GM18498 (cell line): ENCODE measurements around the gene ZNF628.

Source experiments
- ATAC-seq: cut with Tn5 transposase; IDR thresholded peaks from one replicate; pipeline ENCODE4 v1.9.1; 2021; ENCODE audit warnings: mild to moderate bottlenecking, moderate library complexity; ENCODE audit not compliant: unreplicated experiment

The ZNF628 gene

DNA sequence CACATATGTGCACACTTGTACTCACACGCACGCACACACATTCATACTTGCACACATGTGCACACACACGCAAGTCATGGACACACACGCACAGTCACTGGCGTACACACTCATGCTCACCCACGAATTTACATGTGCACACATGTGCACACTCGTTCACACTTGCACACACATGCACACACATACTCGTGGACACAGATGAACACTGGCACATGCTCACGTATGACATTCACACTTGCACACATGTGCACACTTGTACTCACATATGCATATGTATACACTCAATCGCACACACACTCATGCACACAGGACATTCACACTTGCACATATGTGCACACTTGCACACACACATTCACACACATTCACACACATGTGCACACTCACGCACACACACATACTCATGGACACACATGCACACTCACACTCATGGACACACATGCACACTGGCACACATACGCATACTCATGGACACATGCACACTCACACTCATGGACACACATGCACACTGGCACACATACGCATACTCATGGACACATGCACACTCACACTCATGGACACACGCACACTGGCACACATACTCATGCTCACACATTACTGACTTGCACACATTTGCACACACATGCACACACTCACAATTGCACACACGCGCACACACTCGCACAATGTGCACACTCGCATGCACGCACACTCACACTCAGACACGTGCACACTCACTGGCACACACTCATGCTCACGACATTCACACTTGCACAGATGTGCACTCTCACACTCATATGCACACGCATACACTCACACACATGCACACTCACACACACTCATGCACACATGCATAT lies 51.0 kb downstream of the ZNF628 start:
- ATAC-seq, result no peak

GRCh38 chr19:55528030-55528803 lies 51.8 kb downstream of the ZNF628 start:
- ATAC-seq, result no peak

DNA sequence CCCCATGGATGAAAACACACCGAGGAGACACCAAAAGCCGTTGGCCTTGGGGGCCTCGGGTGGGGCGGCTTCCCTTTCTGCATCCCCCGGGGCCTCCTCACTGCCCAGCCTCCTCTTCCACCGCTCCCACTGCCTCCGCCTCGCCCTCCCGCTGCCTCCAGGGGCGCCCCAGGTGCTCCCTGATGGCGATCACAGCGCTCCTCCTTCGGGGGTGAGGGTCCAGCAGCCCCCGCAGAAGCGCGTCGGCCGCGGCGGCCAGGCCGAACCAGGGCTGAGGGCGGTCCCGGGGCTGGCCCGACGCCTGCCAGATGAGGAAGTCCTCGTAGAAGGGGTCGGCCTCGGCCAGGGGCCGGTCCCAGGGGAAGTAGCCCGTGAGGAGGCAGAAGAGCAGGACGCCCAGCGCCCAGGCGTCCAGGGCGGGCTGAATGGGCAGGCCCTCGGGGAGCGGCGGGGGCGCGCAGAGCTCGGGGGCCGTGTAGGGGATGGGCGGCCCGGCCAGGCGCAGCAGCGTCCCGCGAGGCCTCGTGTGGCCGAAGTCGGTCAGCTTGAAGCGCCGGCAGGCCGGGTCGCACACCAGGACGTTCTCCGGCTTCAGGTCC lies 53.3 kb downstream of the ZNF628 start:
- no peak for ATAC-seq

GRCh38 chr19:55530996-55531395 lies 54.6 kb downstream of the ZNF628 start:
- ATAC-seq, result no peak
